OCI-LY1 (cell line): ENCODE measurements around the gene LRSAM1.
A peak's percentile ranks its signal among the peaks of the same experiment; 100 is the strongest.

Experiments
- H2AFZ ChIP-seq: fragments of 200-600 bp; sonication (generic), shearing (Covaris generic); 2 replicates; pipeline ENCODE4 v1.6.0; 2014; ENCODE audit warnings: antibody characterized with exemption, mild to moderate bottlenecking, low read length
- H3F3A ChIP-seq: fragments of 200-600 bp; sonication (generic), shearing (Covaris generic); 2 replicates; pipeline ENCODE4 v1.6.0; 2014; ENCODE audit warnings: mild to moderate bottlenecking, antibody characterized with exemption, low read length, moderate library complexity; ENCODE audit not compliant: insufficient read depth
- H3K27ac ChIP-seq: fragments of 200-600 bp; sonication (generic); 2 replicates; pipeline ENCODE4 v1.5.1; 2014; ENCODE audit warnings: low read length, mixed run types, mild to moderate bottlenecking, low read depth; ENCODE audit not compliant: poor library complexity, severe bottlenecking
- H3K27me3 ChIP-seq: fragments of 200-600 bp; sonication (generic); 2 replicates; pipeline ENCODE4 v1.6.0; 2014; ENCODE audit warnings: antibody characterized with exemption, mild to moderate bottlenecking, low read length, moderate library complexity; ENCODE audit not compliant: insufficient read depth
- H3K36me3 ChIP-seq: fragments of 200-600 bp; sonication (generic); 2 replicates; pipeline ENCODE4 v1.6.1; 2014; ENCODE audit warnings: mild to moderate bottlenecking, antibody characterized with exemption, low read length, moderate library complexity, mixed read lengths; ENCODE audit not compliant: insufficient read depth
- H3K4me1 ChIP-seq: fragments of 200-600 bp; sonication (generic); 2 replicates; pipeline ENCODE4 v1.5.1; 2014; ENCODE audit warnings: mild to moderate bottlenecking, low read length, moderate library complexity; ENCODE audit not compliant: insufficient read depth, severe bottlenecking
- H3K4me2 ChIP-seq: fragments of 200-600 bp; sonication (generic), shearing (Covaris generic); 2 replicates; pipeline ENCODE4 v1.6.1; 2014; ENCODE audit warnings: low read length
- H3K4me3 ChIP-seq: fragments of 200-600 bp; sonication (generic); 2 replicates; pipeline ENCODE4 v1.5.1; 2014; ENCODE audit warnings: low read length, low read depth, mild to moderate bottlenecking, mixed read lengths; ENCODE audit not compliant: poor library complexity, severe bottlenecking
- H3K79me2 ChIP-seq: fragments of 200-600 bp; shearing (Covaris generic); 2 replicates; pipeline ENCODE4 v1.6.1; 2016; ENCODE audit warnings: mixed run types, low read length, mixed read lengths; ENCODE audit not compliant: insufficient read depth
- H3K9ac ChIP-seq: fragments of 200-600 bp; sonication (generic), shearing (Covaris generic); 2 replicates; pipeline ENCODE4 v1.6.1; 2014; ENCODE audit warnings: mild to moderate bottlenecking, low read length, mixed read lengths
- H3K9me2 ChIP-seq: fragments of 200-600 bp; sonication (generic), shearing (Covaris generic); 2 replicates; pipeline ENCODE4 v1.6.1; 2014; ENCODE audit warnings: low read depth, mild to moderate bottlenecking, low read length, mixed read lengths
- H3K9me3 ChIP-seq: fragments of 200-600 bp; shearing (Covaris generic); 2 replicates; pipeline ENCODE4 v1.6.1; 2014; ENCODE audit warnings: low read length, mixed read lengths
- H4K20me1 ChIP-seq: fragments of 200-600 bp; sonication (generic), shearing (Covaris generic); 2 replicates; pipeline ENCODE4 v1.6.0; 2016; ENCODE audit warnings: mild to moderate bottlenecking, low read length; ENCODE audit not compliant: insufficient read depth
- EZH2 ChIP-seq: fragments of 200-600 bp; sonication (generic), shearing (Covaris generic); IDR thresholded peaks from 2 replicates; pipeline ENCODE4 v1.8.0; 2017; ENCODE audit warnings: borderline replicate concordance, mixed run types, mild to moderate bottlenecking, antibody characterized with exemption, low read length, moderate library complexity, mixed read lengths
- TF ChIP-seq, protein P1 (sequence below): fragments of 200-600 bp; sonication (generic), shearing (Covaris generic); IDR thresholded peaks from 2 replicates; pipeline ENCODE4 v1.5.1; 2017; ENCODE audit warnings: mild to moderate bottlenecking, antibody characterized with exemption, low read length, moderate library complexity, mixed read lengths

The LRSAM1 gene

GRCh38 chr9:127446713-127447415 is 4.4 kb upstream of the LRSAM1 start:
- no peaks in the 10 kb centered on the region for H3K9me2 ChIP-seq
- no peaks in the 10 kb centered on the region for H3K27me3 ChIP-seq
- no peak overlapping the region for H3K9ac ChIP-seq
- no peaks in the 10 kb centered on the region for H4K20me1 ChIP-seq
- no peak overlapping the region for H3K27ac ChIP-seq
- H3K79me2 ChIP-seq = peaks cover 15% of the 10 kb centered on the region
- H3K4me3 ChIP-seq = no peak overlapping the region
- no peak for TF ChIP-seq EZH2
- H3K9me3 ChIP-seq = peaks cover 35% of the 10 kb centered on the region
- H3K4me1 ChIP-seq = peaks cover 18% of the 10 kb centered on the region
- no peak overlapping the region for H3K4me2 ChIP-seq
- H2AFZ ChIP-seq = no peak overlapping the region
- peaks cover 23% of the 10 kb centered on the region for H3F3A ChIP-seq
- peaks cover 89% of the 10 kb centered on the region for H3K36me3 ChIP-seq

DNA sequence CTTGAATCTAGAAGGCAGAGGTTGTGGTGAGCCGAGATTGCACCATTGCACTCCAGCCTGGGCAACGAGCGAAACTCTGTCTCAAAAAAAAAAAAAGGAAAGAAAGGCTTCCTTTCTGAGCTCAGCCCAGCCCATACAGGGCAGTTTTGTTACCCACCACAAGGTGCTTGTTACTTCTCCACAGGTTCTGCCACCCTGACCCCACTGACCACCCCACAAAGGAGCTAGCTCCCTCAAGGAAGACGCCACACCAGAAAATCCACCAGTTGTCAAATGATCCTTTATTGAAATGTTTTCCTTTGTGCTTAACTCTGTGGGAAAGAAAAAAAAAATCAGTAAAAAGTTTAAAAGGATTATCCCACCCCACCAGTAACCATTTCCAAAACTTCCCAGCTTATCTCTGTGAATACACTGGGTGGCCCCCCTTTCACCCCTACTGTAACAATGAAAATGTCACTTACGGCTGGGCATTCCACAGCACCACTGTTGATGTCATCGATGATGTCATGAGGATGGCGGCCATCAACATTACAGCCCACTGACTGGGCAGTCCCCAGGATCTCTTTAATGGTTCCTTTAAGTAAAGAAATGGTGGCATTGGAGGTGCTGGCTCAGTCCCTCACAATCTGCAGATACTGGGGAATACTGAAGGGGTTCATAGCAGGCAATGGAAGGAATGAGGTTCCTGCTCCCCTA is 3.7 kb upstream of the LRSAM1 start:
- TF ChIP-seq, protein P1, sequence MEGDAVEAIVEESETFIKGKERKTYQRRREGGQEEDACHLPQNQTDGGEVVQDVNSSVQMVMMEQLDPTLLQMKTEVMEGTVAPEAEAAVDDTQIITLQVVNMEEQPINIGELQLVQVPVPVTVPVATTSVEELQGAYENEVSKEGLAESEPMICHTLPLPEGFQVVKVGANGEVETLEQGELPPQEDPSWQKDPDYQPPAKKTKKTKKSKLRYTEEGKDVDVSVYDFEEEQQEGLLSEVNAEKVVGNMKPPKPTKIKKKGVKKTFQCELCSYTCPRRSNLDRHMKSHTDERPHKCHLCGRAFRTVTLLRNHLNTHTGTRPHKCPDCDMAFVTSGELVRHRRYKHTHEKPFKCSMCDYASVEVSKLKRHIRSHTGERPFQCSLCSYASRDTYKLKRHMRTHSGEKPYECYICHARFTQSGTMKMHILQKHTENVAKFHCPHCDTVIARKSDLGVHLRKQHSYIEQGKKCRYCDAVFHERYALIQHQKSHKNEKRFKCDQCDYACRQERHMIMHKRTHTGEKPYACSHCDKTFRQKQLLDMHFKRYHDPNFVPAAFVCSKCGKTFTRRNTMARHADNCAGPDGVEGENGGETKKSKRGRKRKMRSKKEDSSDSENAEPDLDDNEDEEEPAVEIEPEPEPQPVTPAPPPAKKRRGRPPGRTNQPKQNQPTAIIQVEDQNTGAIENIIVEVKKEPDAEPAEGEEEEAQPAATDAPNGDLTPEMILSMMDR = no peak
- TF ChIP-seq EZH2 = no peak
- Histone ChIP-seq H3K4me2 (no peak overlapping the region), H3K27me3 (no peaks in the 10 kb centered on the region), H3K79me2 (peaks cover 15% of the 10 kb centered on the region), H3K27ac (no peak overlapping the region), H3K9me3 (peaks cover 35% of the 10 kb centered on the region), H3K9me2 (no peaks in the 10 kb centered on the region), H3K4me1 (peaks cover 25% of the 10 kb centered on the region), H3K4me3 (no peak overlapping the region), H3K9ac (no peak overlapping the region), H3F3A (peaks cover 23% of the 10 kb centered on the region), H2AFZ (no peak overlapping the region), H3K36me3 (peaks cover 82% of the 10 kb centered on the region), H4K20me1 (no peaks in the 10 kb centered on the region)

GRCh38 chr9:127448112-127448805 is 3.1 kb upstream of the LRSAM1 start:
- no peaks in the 10 kb centered on the region for H3K9me2 ChIP-seq
- peak overlapping the region; percentile 72 for H3K4me3 ChIP-seq
- H3K27ac ChIP-seq = no peak overlapping the region
- H3K9ac ChIP-seq = no peak overlapping the region
- no peak overlapping the region for H2AFZ ChIP-seq
- TF ChIP-seq, protein P1 = no peak
- TF ChIP-seq EZH2 = no peak
- no peaks in the 10 kb centered on the region for H4K20me1 ChIP-seq
- peaks cover 15% of the 10 kb centered on the region for H3K79me2 ChIP-seq
- H3K4me2 ChIP-seq = no peak overlapping the region
- no peaks in the 10 kb centered on the region for H3K27me3 ChIP-seq
- H3K9me3 ChIP-seq = peaks cover 35% of the 10 kb centered on the region
- peaks cover 23% of the 10 kb centered on the region for H3F3A ChIP-seq
- peaks cover 77% of the 10 kb centered on the region for H3K36me3 ChIP-seq
- H3K4me1 ChIP-seq = peaks cover 27% of the 10 kb centered on the region
